Activated CD4-positive, alpha-beta T cell treated with anti-CD3 and anti-CD28 coated beads for 36 hours (primary cell): Measurements from ENCODE around the gene EID2. TPM values are rescaled to one million over a fixed set of nuclear protein-coding genes. Genes with fewer than 3 reads are reported as not detected.

Experiments
- ATAC-seq: fragments of 200-7000 bp; cut with Tn5 transposase; one replicate; pipeline ENCODE4 v1.10.0; 2021; ENCODE audit warnings: mild to moderate bottlenecking, moderate library complexity
- CTCF ChIA-PET: fragments of 350-600 bp; sonication (Branson Sonifier 250); formaldehyde crosslinking; loops from one replicate; lab custom pipeline; 2021; ENCODE audit warnings: antibody characterized with exemption; lab: Charles Lee
- POLR2A ChIA-PET: fragments of 350-600 bp; sonication (Branson Sonifier 250); formaldehyde crosslinking; loops from one replicate; lab custom pipeline; 2021; ENCODE audit warnings: antibody characterized with exemption, inconsistent platforms; lab: Charles Lee
- DNase-seq: peaks from one replicate; pipeline ENCODE4 v3.0.0-alpha.2; 2020
- H3K27ac Mint-ChIP-seq: one replicate; pipeline ENCODE4 v1.8.0; 2021; ENCODE audit warnings: mixed read lengths
- H3K27me3 Mint-ChIP-seq: one replicate; pipeline ENCODE4 v1.8.0; 2021; ENCODE audit warnings: mixed read lengths
- H3K36me3 Mint-ChIP-seq: one replicate; pipeline ENCODE4 v1.8.0; 2021; ENCODE audit warnings: low read depth, mixed read lengths
- H3K4me1 Mint-ChIP-seq: one replicate; pipeline ENCODE4 v1.8.0; 2021; ENCODE audit warnings: mixed read lengths
- H3K4me3 Mint-ChIP-seq: one replicate; pipeline ENCODE4 v1.8.0; 2021; ENCODE audit warnings: mild to moderate bottlenecking, moderate library complexity, mixed read lengths
- H3K9me3 Mint-ChIP-seq: one replicate; pipeline ENCODE4 v1.8.0; 2021; ENCODE audit warnings: low read depth, mixed read lengths
- intact Hi-C, 2 experiments: fragments of 100-400 bp; cut with DNase I in 1 of 2; cut with micrococcal nuclease in 1 of 2; formaldehyde crosslinking; loops; one replicate each; pipeline versions ENCODE4 v1.14.2 to v1.15.1; 2022 to 2024; cut with DNase I, micrococcal nuclease
- total RNA-seq, 2 experiments: library from RNA; stranded (reverse); gene quantifications; one replicate each; pipeline ENCODE4 v1.2.3, GENCODE V29; 2021

EID2 gene
- total RNA-seq, 2 experiments from 2014 or later, result 9.0 to 10.7 TPM

- ChIA-PET POLR2A (no interaction called here), CTCF (interaction anchor here (0.6 to 6.5 kb wide), 2 partner anchors 93 to 118 kb away, joined by 3 to 88 read pairs; no protein-coding TSS in a partner anchor)
- ATAC-seq (no peak), DNase-seq (no peak)
- intact Hi-C loops, result loop anchor here in 1 of 2 experiments (10.0 kb wide), 1 partner anchor 209 kb away; no protein-coding TSS in a partner anchor
- no peaks in the 10 kb centered on the region for H3K36me3 Mint-ChIP-seq
- H3K27ac Mint-ChIP-seq, result no peak overlapping the region
- H3K4me1 Mint-ChIP-seq, result peaks cover 29% of the 10 kb centered on the region
- H3K27me3 Mint-ChIP-seq, result no peaks in the 10 kb centered on the region
- no peak overlapping the region for H3K4me3 Mint-ChIP-seq
- no peaks in the 10 kb centered on the region for H3K9me3 Mint-ChIP-seq
Measured at GRCh38 chr19:39555883-39556282, 15.9 kb upstream of the EID2 start.

- H3K27ac Mint-ChIP-seq, result no peak overlapping the region
- H3K36me3 Mint-ChIP-seq, result no peaks in the 10 kb centered on the region
- ChIA-PET CTCF (interaction anchor here (1.0 to 6.5 kb wide), 4 partner anchors 12 to 213 kb away, joined by 3 to 88 read pairs (median 4); no protein-coding TSS in a partner anchor), POLR2A (no interaction called here)
- no peak overlapping the region for H3K4me3 Mint-ChIP-seq
- H3K27me3 Mint-ChIP-seq, result no peaks in the 10 kb centered on the region
- ATAC-seq (no peak), DNase-seq (no peak)
- intact Hi-C loops, result loop anchor here in 1 of 2 experiments (5.0 to 10.0 kb wide), 2 partner anchors 72 to 210 kb away; no protein-coding TSS in a partner anchor
- H3K4me1 Mint-ChIP-seq, result peaks cover 29% of the 10 kb centered on the region
- H3K9me3 Mint-ChIP-seq, result no peaks in the 10 kb centered on the region
Measured at GRCh38 chr19:39554701-39555311, 14.8 kb upstream of the EID2 start.

- Mint-ChIP-seq H3K27ac (peak overlapping the region; percentile 11), H3K4me1 (peaks cover 15% of the 10 kb centered on the region), H3K36me3 (no peaks in the 10 kb centered on the region), H3K27me3 (no peaks in the 10 kb centered on the region), H3K9me3 (no peaks in the 10 kb centered on the region), H3K4me3 (no peak overlapping the region)
- ATAC-seq, result no peak
- ChIA-PET POLR2A (interaction anchor here (0.7 to 1.2 kb wide), 2 partner anchors 10 to 117 kb away, joined by 3 to 5 read pairs; partner anchors contain the start of gene RPS16), CTCF (interaction anchor here (1.8 to 6.5 kb wide), 3 partner anchors 120 to 216 kb away, joined by 4 to 88 read pairs (median 5); no protein-coding TSS in a partner anchor)
- DNase-seq, result no peak
- intact Hi-C loops, result loop anchor here in 1 of 2 experiments (5.0 to 10.0 kb wide), 2 partner anchors 74 to 212 kb away; no protein-coding TSS in a partner anchor
Measured at GRCh38 chr19:39553082-39553652, 13.2 kb upstream of the EID2 start.

GRCh38 chr19:39550197-39550596 is 10.2 kb upstream of the EID2 start:
- Mint-ChIP-seq H3K27ac (no peak overlapping the region), H3K4me3 (no peak overlapping the region), H3K27me3 (no peaks in the 10 kb centered on the region), H3K9me3 (no peaks in the 10 kb centered on the region), H3K36me3 (no peaks in the 10 kb centered on the region), H3K4me1 (peaks cover 16% of the 10 kb centered on the region)
- intact Hi-C loops, result loop anchor here in 1 of 2 experiments (5.0 to 10.0 kb wide), 2 partner anchors 77 to 215 kb away; no protein-coding TSS in a partner anchor
- no peak for DNase-seq
- ChIA-PET CTCF (interaction anchor here (1.2 to 6.5 kb wide), 3 partner anchors 115 to 123 kb away, joined by 3 to 88 read pairs (median 33); no protein-coding TSS in a partner anchor), POLR2A (no interaction called here)
- no peak for ATAC-seq

GRCh38 chr19:39546599-39546998 is 6.6 kb upstream of the EID2 start:
- H3K27me3 Mint-ChIP-seq, result no peaks in the 10 kb centered on the region
- no peak overlapping the region for H3K4me3 Mint-ChIP-seq
- ChIA-PET POLR2A (no interaction called here), CTCF (interaction anchor here (0.6 to 5.3 kb wide), 4 partner anchors 102 to 126 kb away, joined by 3 to 33 read pairs (median 4); partner anchors contain the start of gene RPS16)
- H3K4me1 Mint-ChIP-seq, result peaks cover 41% of the 10 kb centered on the region
- peak; percentile 26 for DNase-seq
- intact Hi-C loops, result loop anchor here in 1 of 2 experiments (10.0 kb wide), 1 partner anchor 298 kb away; the partner anchor contains the start of gene FBL
- H3K9me3 Mint-ChIP-seq, result no peaks in the 10 kb centered on the region
- no peaks in the 10 kb centered on the region for H3K36me3 Mint-ChIP-seq
- no peak for ATAC-seq
- no peak overlapping the region for H3K27ac Mint-ChIP-seq

- Mint-ChIP-seq H3K27me3 (no peaks in the 10 kb centered on the region), H3K36me3 (no peaks in the 10 kb centered on the region), H3K4me1 (peaks cover 49% of the 10 kb centered on the region), H3K9me3 (no peaks in the 10 kb centered on the region), H3K4me3 (no peak overlapping the region), H3K27ac (peak overlapping the region; percentile 62)
- CTCF ChIA-PET, result interaction anchor here (0.6 to 5.3 kb wide), 7 partner anchors 11 to 140 kb away, joined by 3 to 33 read pairs (median 4); partner anchors contain the start of gene EID2B
- intact Hi-C loops, result loop anchor here in 1 of 2 experiments (5.0 to 10.0 kb wide), 2 partner anchors 132 to 300 kb away; partner anchors contain the start of gene FBL
- ATAC-seq (no peak), DNase-seq (no peak)
- POLR2A ChIA-PET, result no interaction called here
Measured at GRCh38 chr19:39544911-39545310, 5.0 kb upstream of the EID2 start.

- H3K27ac Mint-ChIP-seq, result peak overlapping the region; percentile 62
- no peaks in the 10 kb centered on the region for H3K27me3 Mint-ChIP-seq
- DNase-seq, result peak; percentile 37
- intact Hi-C loops, result loop anchor here in 1 of 2 experiments (5.0 to 10.0 kb wide), 2 partner anchors 133 to 300 kb away; partner anchors contain the start of gene FBL
- no peaks in the 10 kb centered on the region for H3K9me3 Mint-ChIP-seq
- H3K36me3 Mint-ChIP-seq, result no peaks in the 10 kb centered on the region
- no peak overlapping the region for H3K4me3 Mint-ChIP-seq
- peak; percentile 28 for ATAC-seq
- H3K4me1 Mint-ChIP-seq, result peaks cover 49% of the 10 kb centered on the region
- ChIA-PET CTCF (interaction anchor here (0.5 to 2.2 kb wide), 5 partner anchors 11 to 140 kb away, joined by 3 to 8 read pairs (median 4); partner anchors contain the start of gene EID2B), POLR2A (no interaction called here)
Measured at GRCh38 chr19:39544226-39544903, 4.4 kb upstream of the EID2 start.

GRCh38 chr19:39543477-39543857 is 3.5 kb upstream of the EID2 start:
- Mint-ChIP-seq H3K4me1 (peaks cover 53% of the 10 kb centered on the region), H3K27ac (peak overlapping the region; percentile 28), H3K27me3 (no peaks in the 10 kb centered on the region), H3K4me3 (no peak overlapping the region), H3K9me3 (no peaks in the 10 kb centered on the region), H3K36me3 (peaks cover under 1% of the 10 kb centered on the region)
- DNase-seq, result no peak
- POLR2A ChIA-PET, result interaction anchor here (1.0 kb wide), 1 partner anchor 108 kb away, joined by 4 read pairs; the partner anchor contains the start of gene RPS16
- peak; percentile 13 for ATAC-seq
- intact Hi-C loops, result loop anchor here in 1 of 2 experiments (5.0 to 10.0 kb wide), 2 partner anchors 134 to 301 kb away; partner anchors contain the start of gene FBL
- CTCF ChIA-PET, result interaction anchor here (1.2 to 3.7 kb wide), 6 partner anchors 8 to 129 kb away, joined by 3 to 25 read pairs (median 7); no protein-coding TSS in a partner anchor

GRCh38 chr19:39542206-39542605 is 2.2 kb upstream of the EID2 start:
- Mint-ChIP-seq H3K4me3 (no peak overlapping the region), H3K36me3 (peaks cover 11% of the 10 kb centered on the region), H3K4me1 (peaks cover 64% of the 10 kb centered on the region), H3K27ac (peak overlapping the region; percentile 60), H3K27me3 (no peaks in the 10 kb centered on the region), H3K9me3 (no peaks in the 10 kb centered on the region)
- ChIA-PET CTCF (interaction anchor here (1.2 to 3.7 kb wide), 7 partner anchors 9 to 131 kb away, joined by 3 to 25 read pairs (median 5); no protein-coding TSS in a partner anchor), POLR2A (no interaction called here)
- intact Hi-C loops, result loop anchor here in 1 of 2 experiments (5.0 to 10.0 kb wide), 2 partner anchors 135 to 303 kb away; partner anchors contain the start of gene FBL
- ATAC-seq (no peak), DNase-seq (no peak)

GRCh38 chr19:39540333-39540673 is 342 bp upstream of the EID2 start:
- peak overlapping the region; percentile 94 for H3K27ac Mint-ChIP-seq
- no peak for DNase-seq
- CTCF ChIA-PET, result interaction anchor here (0.9 to 3.7 kb wide), 7 partner anchors 11 to 137 kb away, joined by 3 to 25 read pairs (median 5); no protein-coding TSS in a partner anchor
- no peaks in the 10 kb centered on the region for H3K9me3 Mint-ChIP-seq
- POLR2A ChIA-PET, result no interaction called here
- peak overlapping the region; percentile 84 for H3K4me3 Mint-ChIP-seq
- no peaks in the 10 kb centered on the region for H3K27me3 Mint-ChIP-seq
- no peak for ATAC-seq
- H3K4me1 Mint-ChIP-seq, result peaks cover 57% of the 10 kb centered on the region
- H3K36me3 Mint-ChIP-seq, result peaks cover 13% of the 10 kb centered on the region
- intact Hi-C loops, result loop anchor here (1.0 to 10.0 kb wide), 9 partner anchors 8 to 418 kb away; partner anchors contain the start of genes FBL (in 2 of the 2), EID2B (in 1 of the 2), PLEKHG2 (in 1 of the 2) and SUPT5H (in 1 of the 2)
